ENCODE data around the gene SGCD.

The SGCD gene

DNA sequence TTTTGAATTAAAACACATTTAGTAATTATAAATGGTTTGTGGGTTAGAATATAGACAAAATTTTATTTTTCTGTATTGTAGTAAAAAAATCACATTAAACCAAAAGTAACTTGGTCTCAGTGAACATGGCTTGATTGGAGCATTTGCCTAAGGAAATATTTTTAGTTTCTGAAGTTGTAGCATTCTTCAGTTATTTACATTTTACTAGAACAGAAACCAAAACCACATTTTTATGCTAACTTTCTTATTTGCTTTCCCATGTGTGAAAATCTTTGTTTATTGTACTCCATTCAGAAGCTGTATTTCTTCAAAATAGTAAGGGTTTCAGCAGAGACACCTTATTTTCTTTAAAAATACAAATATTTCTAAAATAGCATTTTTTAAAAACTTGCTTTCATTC lies 129.9 kb downstream of the SGCD start:
- TF ChIP-seq ZFX (IDR thresholded peaks at IDR 0.05): no peak
- TF ChIP-seq, protein P1, sequence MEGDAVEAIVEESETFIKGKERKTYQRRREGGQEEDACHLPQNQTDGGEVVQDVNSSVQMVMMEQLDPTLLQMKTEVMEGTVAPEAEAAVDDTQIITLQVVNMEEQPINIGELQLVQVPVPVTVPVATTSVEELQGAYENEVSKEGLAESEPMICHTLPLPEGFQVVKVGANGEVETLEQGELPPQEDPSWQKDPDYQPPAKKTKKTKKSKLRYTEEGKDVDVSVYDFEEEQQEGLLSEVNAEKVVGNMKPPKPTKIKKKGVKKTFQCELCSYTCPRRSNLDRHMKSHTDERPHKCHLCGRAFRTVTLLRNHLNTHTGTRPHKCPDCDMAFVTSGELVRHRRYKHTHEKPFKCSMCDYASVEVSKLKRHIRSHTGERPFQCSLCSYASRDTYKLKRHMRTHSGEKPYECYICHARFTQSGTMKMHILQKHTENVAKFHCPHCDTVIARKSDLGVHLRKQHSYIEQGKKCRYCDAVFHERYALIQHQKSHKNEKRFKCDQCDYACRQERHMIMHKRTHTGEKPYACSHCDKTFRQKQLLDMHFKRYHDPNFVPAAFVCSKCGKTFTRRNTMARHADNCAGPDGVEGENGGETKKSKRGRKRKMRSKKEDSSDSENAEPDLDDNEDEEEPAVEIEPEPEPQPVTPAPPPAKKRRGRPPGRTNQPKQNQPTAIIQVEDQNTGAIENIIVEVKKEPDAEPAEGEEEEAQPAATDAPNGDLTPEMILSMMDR (conservative IDR thresholded peaks at IDR 0.05): no peak
- H3K27ac ChIP-seq: no peak overlapping the region

DNA sequence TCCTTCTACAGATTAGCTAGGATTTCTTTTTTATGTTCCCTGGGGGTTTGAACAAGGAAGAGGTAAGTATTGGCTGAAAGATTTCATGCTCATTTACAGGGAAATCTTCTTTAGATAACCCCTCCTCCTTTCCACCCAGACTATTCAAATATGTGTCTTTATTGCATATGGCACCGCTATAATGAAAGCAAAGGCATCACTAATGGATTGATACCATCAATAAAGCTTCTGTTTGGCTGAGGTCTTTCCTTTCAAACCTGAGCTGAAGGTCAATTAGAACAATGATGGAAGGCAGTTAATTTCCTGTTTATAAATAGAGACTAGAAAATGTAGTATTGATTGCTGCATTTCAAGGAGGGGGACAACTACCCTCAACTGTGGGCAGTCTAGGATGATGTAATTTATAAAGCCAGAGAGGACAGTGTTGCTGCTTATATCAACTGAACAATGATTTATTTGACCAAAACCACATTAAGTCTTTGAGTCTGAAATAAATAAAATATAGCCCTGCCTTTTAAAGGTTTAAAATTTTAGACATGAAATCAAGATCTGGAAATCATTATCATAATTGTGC lies 132.9 kb downstream of the SGCD start:
- H3K27ac ChIP-seq: no peak overlapping the region
- TF ChIP-seq ZFX (IDR thresholded peaks at IDR 0.05): no peak
- TF ChIP-seq, protein P1 (conservative IDR thresholded peaks at IDR 0.05): no peak

DNA sequence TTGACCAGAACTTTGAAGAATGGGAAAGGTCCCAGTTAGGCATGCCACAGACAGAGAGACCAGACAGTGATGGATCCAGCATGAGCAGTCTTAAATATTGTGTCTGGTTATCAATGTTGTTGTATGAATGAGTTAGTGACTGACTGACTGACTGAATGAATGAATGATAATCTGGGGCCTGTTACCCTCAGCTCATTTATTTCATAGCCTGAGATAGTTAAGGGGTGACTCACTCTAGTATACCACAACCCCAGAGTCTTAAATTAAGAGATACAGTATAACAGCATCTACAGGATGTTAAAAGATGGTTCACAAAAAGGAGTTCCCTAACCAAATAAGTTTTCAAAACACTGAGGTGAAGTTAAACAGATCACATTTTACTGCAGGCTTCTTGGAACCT lies 133.5 kb downstream of the SGCD start:
- TF ChIP-seq, protein P1 (conservative IDR thresholded peaks at IDR 0.05): no peak
- no peak for TF ChIP-seq ZFX (IDR thresholded peaks at IDR 0.05)
- no peak overlapping the region for H3K27ac ChIP-seq

DNA sequence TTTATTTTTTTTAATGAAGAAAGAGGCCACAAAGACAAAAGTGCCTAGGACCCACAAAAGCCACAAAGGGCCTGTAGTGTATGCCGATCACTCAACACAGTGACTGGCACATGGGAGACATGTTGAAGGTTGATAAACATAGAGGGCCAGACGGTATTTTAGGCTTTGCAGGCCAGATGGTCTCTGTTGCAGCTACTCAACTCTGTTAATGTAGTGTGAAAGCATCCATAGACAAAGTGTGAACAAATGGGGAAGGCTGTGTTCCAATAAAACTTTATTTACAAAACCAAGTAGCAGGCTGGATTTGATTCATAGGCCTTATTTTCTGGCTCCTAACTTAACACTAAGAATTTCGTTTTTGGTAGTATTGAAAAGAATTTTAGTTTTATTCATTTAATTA lies 139.9 kb downstream of the SGCD start:
- TF ChIP-seq, protein P1 (conservative IDR thresholded peaks at IDR 0.05): no peak
- no peak for TF ChIP-seq ZFX (IDR thresholded peaks at IDR 0.05)
- H3K27ac ChIP-seq: no peak overlapping the region

DNA sequence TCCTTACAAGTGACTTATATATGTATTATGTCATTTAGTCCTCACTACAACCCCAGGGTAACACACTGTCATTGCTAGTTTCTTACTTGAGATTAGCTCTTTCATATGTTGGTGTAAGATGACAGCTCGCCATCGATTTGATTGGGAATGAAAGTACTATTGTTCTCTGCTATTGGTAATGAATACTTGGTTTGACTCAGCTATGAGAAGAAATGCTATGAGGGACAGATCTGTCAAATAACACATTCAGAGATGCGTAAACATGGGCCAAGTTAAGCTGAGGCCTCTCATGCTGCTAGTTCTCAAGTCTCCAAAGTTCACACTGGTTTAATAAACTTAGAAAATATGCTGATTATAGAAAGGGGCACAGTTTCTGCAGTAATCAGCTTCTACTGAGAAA lies 142.7 kb downstream of the SGCD start:
- H3K27ac ChIP-seq: no peak overlapping the region
- TF ChIP-seq, protein P1 (conservative IDR thresholded peaks at IDR 0.05): no peak
- no peak for TF ChIP-seq ZFX (IDR thresholded peaks at IDR 0.05)

DNA sequence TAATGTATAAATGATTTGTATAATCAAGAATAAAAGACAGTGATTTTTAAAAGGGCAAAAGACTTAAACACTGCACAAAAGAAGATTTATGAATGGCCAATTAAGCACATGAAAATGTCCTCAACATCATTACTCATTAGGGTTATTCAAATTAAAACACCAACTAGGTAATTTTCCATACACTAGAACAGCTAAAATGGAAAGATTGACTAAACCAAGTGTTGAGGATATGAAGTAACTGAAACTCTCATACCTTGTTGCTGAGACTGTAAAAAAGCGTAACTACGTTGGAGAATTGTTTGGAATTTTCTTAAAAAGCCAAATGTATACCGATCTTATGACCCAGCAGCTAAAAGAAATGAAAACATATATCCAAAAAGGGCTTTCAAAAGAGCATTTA lies 144.9 kb downstream of the SGCD start:
- no peak overlapping the region for H3K27ac ChIP-seq
- no peak for TF ChIP-seq ZFX (IDR thresholded peaks at IDR 0.05)
- TF ChIP-seq, protein P1 (conservative IDR thresholded peaks at IDR 0.05): no peak

DNA sequence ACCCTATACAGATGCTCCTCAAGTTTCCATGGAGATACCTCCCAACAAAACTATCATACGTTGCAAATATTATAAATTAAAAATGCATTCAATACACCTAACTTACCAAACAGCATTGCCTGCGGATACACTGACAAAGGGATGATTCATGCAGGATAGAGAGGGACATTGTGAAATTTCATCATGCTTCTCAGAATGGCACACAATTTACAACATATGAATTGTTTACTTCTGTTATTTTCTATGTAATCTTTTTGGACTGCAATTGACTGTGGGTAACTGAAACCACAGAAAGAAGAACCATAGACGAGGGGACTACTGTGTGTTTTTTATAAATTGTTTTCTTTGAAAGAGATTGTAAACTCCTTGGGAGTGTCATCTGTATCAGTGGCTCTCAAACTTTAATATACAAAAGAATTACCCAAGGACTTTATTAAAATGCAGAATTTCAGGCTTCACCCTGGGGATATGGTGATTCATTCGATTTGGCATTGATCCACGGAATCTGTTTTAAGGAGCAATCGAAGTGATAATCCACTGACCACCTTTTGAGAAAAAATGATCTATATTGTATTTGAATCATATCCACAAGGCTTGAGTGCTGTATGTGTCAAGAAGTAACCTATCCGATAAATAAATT lies 146.4 kb downstream of the SGCD start:
- TF ChIP-seq ZFX (IDR thresholded peaks at IDR 0.05): no peak
- TF ChIP-seq, protein P1 (conservative IDR thresholded peaks at IDR 0.05): no peak
- H3K27ac ChIP-seq: no peak overlapping the region

Data from C4-2B (cell line).